ENCODE data around the gene RUFY2. TPM values are rescaled to one million over a fixed set of nuclear protein-coding genes. Genes with fewer than 3 reads are reported as not detected.

Gene RUFY2
- total and polyA plus RNA-seq, 2 donors from 2014 or later = 7.4 to 27.5 TPM

GRCh38 chr10:68345621-68346020 lies 61.5 kb downstream of the RUFY2 start:
- Histone ChIP-seq H3K27me3 (ENCODE audit: control insufficient read depth, insufficient read depth, low read length) (no peaks in the 10 kb centered on the region), H3K36me3 (ENCODE audit: control insufficient read depth in 2 of 3, insufficient read depth in 3 of 3, low read length in 3 of 3) (peaks cover 15 to 37% (median 19%) of the 10 kb centered on the region in 3 donors), H3K9ac (ENCODE audit: low read length in 3 of 3) (no peak overlapping the region), H3K27ac (ENCODE audit: low read depth in 2 of 2, low read length in 2 of 2) (no peak overlapping the region), H3K4me1 (ENCODE audit: control insufficient read depth in 2 of 3, insufficient read depth in 2 of 3, low read depth in 1 of 3, low read length in 3 of 3) (no peaks in the 10 kb centered on the region), H3K9me3 (ENCODE audit: control insufficient read depth in 2 of 3, insufficient read depth in 1 of 3, low read length in 3 of 3) (no peaks in the 10 kb centered on the region), H3K4me3 (ENCODE audit: low read length in 3 of 3) (no peak overlapping the region)
- intact Hi-C loops (cut with DNase I) = no loop called here
- TF ChIP-seq CTCF (IDR thresholded peaks at IDR 0.05; ENCODE audit: borderline replicate concordance, extremely low read depth, insufficient read depth) = no peak
- FAIRE-seq (no peak), DNase-seq (no peak)

- no peak overlapping the region for H3K27ac ChIP-seq (ENCODE audit: low read depth in 2 of 2, low read length in 2 of 2)
- H3K9ac ChIP-seq (ENCODE audit: low read length in 3 of 3) = no peak overlapping the region
- H3K9me3 ChIP-seq (ENCODE audit: control insufficient read depth in 2 of 3, insufficient read depth in 1 of 3, low read length in 3 of 3) = no peaks in the 10 kb centered on the region
- no peak overlapping the region for H3K4me3 ChIP-seq (ENCODE audit: low read length in 3 of 3)
- no peak for FAIRE-seq
- no peak for TF ChIP-seq CTCF (IDR thresholded peaks at IDR 0.05; ENCODE audit: borderline replicate concordance, extremely low read depth, insufficient read depth)
- no peaks in the 10 kb centered on the region for H3K27me3 ChIP-seq (ENCODE audit: control insufficient read depth, insufficient read depth, low read length)
- no peaks in the 10 kb centered on the region for H3K4me1 ChIP-seq (ENCODE audit: control insufficient read depth in 2 of 3, insufficient read depth in 2 of 3, low read depth in 1 of 3, low read length in 3 of 3)
- intact Hi-C loops (cut with DNase I) = no loop called here
- DNase-seq = no peak
- H3K36me3 ChIP-seq (ENCODE audit: control insufficient read depth in 2 of 3, insufficient read depth in 3 of 3, low read length in 3 of 3) = peaks cover 20 to 61% (median 22%) of the 10 kb centered on the region in 3 donors
Measured at GRCh38 chr10:68342909-68343516, 64.1 kb downstream of the RUFY2 start.

- peaks cover 20 to 60% (median 22%) of the 10 kb centered on the region in 3 donors for H3K36me3 ChIP-seq (ENCODE audit: control insufficient read depth in 2 of 3, insufficient read depth in 3 of 3, low read length in 3 of 3)
- DNase-seq (no peak), FAIRE-seq (no peak)
- H3K9ac ChIP-seq (ENCODE audit: low read length in 3 of 3) = no peak overlapping the region
- intact Hi-C loops (cut with DNase I) = no loop called here
- no peak overlapping the region for H3K4me3 ChIP-seq (ENCODE audit: low read length in 3 of 3)
- no peak overlapping the region for H3K27ac ChIP-seq (ENCODE audit: low read depth in 2 of 2, low read length in 2 of 2)
- no peaks in the 10 kb centered on the region for H3K27me3 ChIP-seq (ENCODE audit: control insufficient read depth, insufficient read depth, low read length)
- no peak for TF ChIP-seq CTCF (IDR thresholded peaks at IDR 0.05; ENCODE audit: borderline replicate concordance, extremely low read depth, insufficient read depth)
- H3K4me1 ChIP-seq (ENCODE audit: control insufficient read depth in 2 of 3, insufficient read depth in 2 of 3, low read depth in 1 of 3, low read length in 3 of 3) = peaks cover 3 to 13% (median 7%) of the 10 kb centered on the region in 3 donors
- H3K9me3 ChIP-seq (ENCODE audit: control insufficient read depth in 2 of 3, insufficient read depth in 1 of 3, low read length in 3 of 3) = no peaks in the 10 kb centered on the region
Measured at GRCh38 chr10:68340358-68341080, 66.6 kb downstream of the RUFY2 start.

All from kidney (tissue), 14 donors.